Measurements from ENCODE around the gene SRSF2. TPM values are rescaled to one million over a fixed set of nuclear protein-coding genes. Genes with fewer than 3 reads are reported as not detected.
"Not testable (repeated sequence)": the region's sequence is repeated elsewhere in the genome, so short reads cannot be mapped to it uniquely, and the experiment has no call there.

Gene SRSF2
- total and polyA plus RNA-seq, 5 donors from 2014 or later = 86.0 to 444 (median 97.5) TPM

GRCh38 chr17:76709951-76710862 is 26.9 kb downstream of the SRSF2 start:
- peaks cover 14% of the 10 kb centered on the region for H3K36me3 Mint-ChIP-seq
- H3K27ac Mint-ChIP-seq; H3K27ac ChIP-seq (ENCODE audit: insufficient read depth, low read length, poor library complexity, severe bottlenecking); H3K9me3 ChIP-seq (ENCODE audit: control insufficient read depth in 2 of 2, low read length in 2 of 2); ATAC-seq (ENCODE audit: low read depth in 2 of 2); H3K27me3 Mint-ChIP-seq; H3K27me3 ChIP-seq (ENCODE audit: control insufficient read depth, insufficient read depth, low read length); H3K9me3 Mint-ChIP-seq; H3K4me3 ChIP-seq (ENCODE audit: low read depth, low read length); DNase-seq; H3K36me3 ChIP-seq (ENCODE audit: control insufficient read depth, insufficient read depth, low read length): not testable (repeated sequence)
- H3K4me3 Mint-ChIP-seq = peak overlapping the region; percentile 66 to 88 (median 80)
- H3K4me1 Mint-ChIP-seq = peaks cover 5 to 27% (median 13%) of the 10 kb centered on the region in 4 donors
- H3K4me1 ChIP-seq (ENCODE audit: control insufficient read depth, insufficient read depth, low read length, poor library complexity, severe bottlenecking) = peaks cover 12% of the 10 kb centered on the region

- H3K27ac Mint-ChIP-seq = peak overlapping the region in 1 of 3 donors; percentile 64
- H3K4me3 Mint-ChIP-seq = peak overlapping the region; percentile 74 to 88 (median 80)
- H3K4me1 Mint-ChIP-seq = peaks cover 0 to 22% (median 7%) of the 10 kb centered on the region in 4 donors
- H3K9me3 ChIP-seq (ENCODE audit: control insufficient read depth in 2 of 2, low read length in 2 of 2) = no peaks in the 10 kb centered on the region
- DNase-seq (no peak), ATAC-seq (ENCODE audit: low read depth in 2 of 2) (no peak)
- no peaks in the 10 kb centered on the region for H3K9me3 Mint-ChIP-seq
- no peak overlapping the region for H3K27ac ChIP-seq (ENCODE audit: insufficient read depth, low read length, poor library complexity, severe bottlenecking)
- no peak overlapping the region for H3K4me3 ChIP-seq (ENCODE audit: low read depth, low read length)
- H3K36me3 Mint-ChIP-seq = peaks cover 11% of the 10 kb centered on the region
- H3K4me1 ChIP-seq (ENCODE audit: control insufficient read depth, insufficient read depth, low read length, poor library complexity, severe bottlenecking) = peaks cover 6% of the 10 kb centered on the region
- no peaks in the 10 kb centered on the region for H3K27me3 ChIP-seq (ENCODE audit: control insufficient read depth, insufficient read depth, low read length)
- peaks cover 8% of the 10 kb centered on the region for H3K36me3 ChIP-seq (ENCODE audit: control insufficient read depth, insufficient read depth, low read length)
- H3K27me3 Mint-ChIP-seq = peaks cover 5% of the 10 kb centered on the region
These were observed 27.8 kb downstream of the SRSF2 start for GRCh38 chr17:76709077-76709950.

GRCh38 chr17:76707985-76708807 is 28.9 kb downstream of the SRSF2 start:
- H3K9me3 Mint-ChIP-seq = no peaks in the 10 kb centered on the region
- peaks cover 5% of the 10 kb centered on the region for H3K27me3 Mint-ChIP-seq
- H3K4me3 Mint-ChIP-seq = peak overlapping the region in 1 of 4 donors; percentile 48

GRCh38 chr17:76706817-76707216 is 30.3 kb downstream of the SRSF2 start:
- Mint-ChIP-seq H3K27ac (no peak overlapping the region), H3K27me3 (peaks cover 5% of the 10 kb centered on the region), H3K36me3 (no peaks in the 10 kb centered on the region), H3K4me1 (peaks cover 0 to 17% (median 3%) of the 10 kb centered on the region in 4 donors), H3K4me3 (peak overlapping the region in 1 of 4 donors; percentile 1), H3K9me3 (no peaks in the 10 kb centered on the region)
- Histone ChIP-seq H3K4me3 (ENCODE audit: low read depth, low read length) (no peak overlapping the region), H3K36me3 (ENCODE audit: control insufficient read depth, insufficient read depth, low read length) (no peaks in the 10 kb centered on the region), H3K9me3 (ENCODE audit: control insufficient read depth in 2 of 2, low read length in 2 of 2) (no peaks in the 10 kb centered on the region), H3K27ac (ENCODE audit: insufficient read depth, low read length, poor library complexity, severe bottlenecking) (no peak overlapping the region), H3K4me1 (ENCODE audit: control insufficient read depth, insufficient read depth, low read length, poor library complexity, severe bottlenecking) (peaks cover 6% of the 10 kb centered on the region), H3K27me3 (ENCODE audit: control insufficient read depth, insufficient read depth, low read length) (no peaks in the 10 kb centered on the region)
- ATAC-seq (ENCODE audit: low read depth in 2 of 2) = no peak
- DNase-seq = no peak

More at GRCh38 chr17:76707985-76708807, 28.9 kb downstream of the SRSF2 start:
- Histone ChIP-seq H3K4me1 (ENCODE audit: control insufficient read depth, insufficient read depth, low read length, poor library complexity, severe bottlenecking) (peaks cover 6% of the 10 kb centered on the region), H3K4me3 (ENCODE audit: low read depth, low read length) (no peak overlapping the region), H3K27me3 (ENCODE audit: control insufficient read depth, insufficient read depth, low read length) (no peaks in the 10 kb centered on the region), H3K27ac (ENCODE audit: insufficient read depth, low read length, poor library complexity, severe bottlenecking) (no peak overlapping the region), H3K36me3 (ENCODE audit: control insufficient read depth, insufficient read depth, low read length) (peaks cover 4% of the 10 kb centered on the region), H3K9me3 (ENCODE audit: control insufficient read depth in 2 of 2, low read length in 2 of 2) (no peaks in the 10 kb centered on the region)
- Mint-ChIP-seq H3K27ac (no peak overlapping the region), H3K36me3 (no peaks in the 10 kb centered on the region), H3K4me1 (peaks cover 0 to 19% (median 4%) of the 10 kb centered on the region in 4 donors)
- ATAC-seq (ENCODE audit: low read depth in 2 of 2) = no peak
- DNase-seq = no peak

GRCh38 chr17:76704805-76705204 is 32.3 kb downstream of the SRSF2 start:
- no peaks in the 10 kb centered on the region for H3K27me3 ChIP-seq (ENCODE audit: control insufficient read depth, insufficient read depth, low read length)
- DNase-seq (no peak), ATAC-seq (ENCODE audit: low read depth in 2 of 2) (no peak)
- H3K36me3 ChIP-seq (ENCODE audit: control insufficient read depth, insufficient read depth, low read length) = no peaks in the 10 kb centered on the region
- no peaks in the 10 kb centered on the region for H3K4me1 ChIP-seq (ENCODE audit: control insufficient read depth, insufficient read depth, low read length, poor library complexity, severe bottlenecking)
- no peaks in the 10 kb centered on the region for H3K9me3 ChIP-seq (ENCODE audit: control insufficient read depth in 2 of 2, low read length in 2 of 2)
- H3K27ac Mint-ChIP-seq = no peak overlapping the region
- H3K4me1 Mint-ChIP-seq = peaks cover 0 to 6% (median 0%) of the 10 kb centered on the region in 4 donors
- H3K4me3 ChIP-seq (ENCODE audit: low read depth, low read length) = no peak overlapping the region
- H3K4me3 Mint-ChIP-seq = no peak overlapping the region
- peaks cover 5% of the 10 kb centered on the region for H3K27me3 Mint-ChIP-seq
- H3K36me3 Mint-ChIP-seq = no peaks in the 10 kb centered on the region
- H3K9me3 Mint-ChIP-seq = no peaks in the 10 kb centered on the region
- H3K27ac ChIP-seq (ENCODE audit: insufficient read depth, low read length, poor library complexity, severe bottlenecking) = no peak overlapping the region

GRCh38 chr17:76702941-76703637 is 34.0 kb downstream of the SRSF2 start:
- Mint-ChIP-seq H3K36me3 (no peaks in the 10 kb centered on the region), H3K27ac (peak overlapping the region in 1 of 3 donors; percentile 38), H3K9me3 (no peaks in the 10 kb centered on the region), H3K4me1 (no peaks in the 10 kb centered on the region), H3K4me3 (no peak overlapping the region), H3K27me3 (peaks cover 9% of the 10 kb centered on the region)
- Histone ChIP-seq H3K27me3 (ENCODE audit: control insufficient read depth, insufficient read depth, low read length) (no peaks in the 10 kb centered on the region), H3K4me1 (ENCODE audit: control insufficient read depth, insufficient read depth, low read length, poor library complexity, severe bottlenecking) (no peaks in the 10 kb centered on the region), H3K9me3 (ENCODE audit: control insufficient read depth in 2 of 2, low read length in 2 of 2) (no peaks in the 10 kb centered on the region), H3K36me3 (ENCODE audit: control insufficient read depth, insufficient read depth, low read length) (no peaks in the 10 kb centered on the region), H3K27ac (ENCODE audit: insufficient read depth, low read length, poor library complexity, severe bottlenecking) (no peak overlapping the region), H3K4me3 (ENCODE audit: low read depth, low read length) (no peak overlapping the region)
- no peak for DNase-seq
- ATAC-seq (ENCODE audit: low read depth in 2 of 2) = no peak

Measured in CD4-positive, CD25-positive, alpha-beta regulatory T cell (primary cell).